Activated B cell treated with CpG ODN at 0.5 μM for 24 hours (primary cell): ENCODE results near the gene KRT33A. TPM values are rescaled to one million over a fixed set of nuclear protein-coding genes. Genes with fewer than 3 reads are reported as not detected.

Experiments
- ATAC-seq: fragments of 200-7000 bp; cut with Tn5 transposase; one replicate; pipeline ENCODE4 v1.10.0; 2021; ENCODE audit warnings: low read depth, mild to moderate bottlenecking, moderate library complexity
- CTCF ChIA-PET: fragments of 350-600 bp; sonication (Branson Sonifier 250); formaldehyde crosslinking; loops from one replicate; lab custom pipeline; 2021; ENCODE audit warnings: antibody characterized with exemption; lab: Charles Lee
- POLR2A ChIA-PET: fragments of 350-600 bp; sonication (Branson Sonifier 250); formaldehyde crosslinking; loops from one replicate; lab custom pipeline; 2021; ENCODE audit warnings: antibody characterized with exemption; lab: Charles Lee
- DNase-seq: peaks from one replicate; pipeline ENCODE4 v3.0.0; 2022
- H3K27ac Mint-ChIP-seq: one replicate; pipeline ENCODE4 v1.8.0; 2020; ENCODE audit warnings: mixed read lengths
- H3K27me3 Mint-ChIP-seq: one replicate; pipeline ENCODE4 v1.8.0; 2021; ENCODE audit warnings: mixed read lengths
- H3K36me3 Mint-ChIP-seq: one replicate; pipeline ENCODE4 v1.8.0; 2021; ENCODE audit warnings: low read depth, mixed read lengths
- H3K4me1 Mint-ChIP-seq: one replicate; pipeline ENCODE4 v1.8.0; 2021; ENCODE audit warnings: mixed read lengths
- H3K4me3 Mint-ChIP-seq: one replicate; pipeline ENCODE4 v1.8.0; 2020; ENCODE audit warnings: mild to moderate bottlenecking, mixed read lengths
- H3K9me3 Mint-ChIP-seq: one replicate; pipeline ENCODE4 v1.8.0; 2020; ENCODE audit warnings: mixed read lengths
- intact Hi-C: fragments of 100-400 bp; cut with micrococcal nuclease; formaldehyde crosslinking; loops from one replicate; pipeline ENCODE4 v1.15.1; 2024
- total RNA-seq: library from RNA; stranded (reverse); gene quantifications from 2 replicates; pipeline ENCODE4 v1.2.3, GENCODE V29; 2022
- TF ChIP-seq, protein P1 (sequence below): fragments of 200-600 bp; IDR thresholded peaks from one replicate; pipeline ENCODE4 v1.8.0; 2022; ENCODE audit warnings: antibody characterized with exemption, mild to moderate bottlenecking

KRT33A gene
- total RNA-seq, 1 donor from 2014 or later: not detected

GRCh38 chr17:41393826-41394225 is 43.2 kb upstream of the KRT33A start:
- Mint-ChIP-seq H3K27me3 (peaks cover 44% of the 10 kb centered on the region), H3K4me3 (no peak overlapping the region), H3K36me3 (no peaks in the 10 kb centered on the region), H3K4me1 (no peaks in the 10 kb centered on the region), H3K27ac (no peak overlapping the region), H3K9me3 (no peaks in the 10 kb centered on the region)
- CTCF ChIA-PET: no interaction called here
- TF ChIP-seq, protein P1, sequence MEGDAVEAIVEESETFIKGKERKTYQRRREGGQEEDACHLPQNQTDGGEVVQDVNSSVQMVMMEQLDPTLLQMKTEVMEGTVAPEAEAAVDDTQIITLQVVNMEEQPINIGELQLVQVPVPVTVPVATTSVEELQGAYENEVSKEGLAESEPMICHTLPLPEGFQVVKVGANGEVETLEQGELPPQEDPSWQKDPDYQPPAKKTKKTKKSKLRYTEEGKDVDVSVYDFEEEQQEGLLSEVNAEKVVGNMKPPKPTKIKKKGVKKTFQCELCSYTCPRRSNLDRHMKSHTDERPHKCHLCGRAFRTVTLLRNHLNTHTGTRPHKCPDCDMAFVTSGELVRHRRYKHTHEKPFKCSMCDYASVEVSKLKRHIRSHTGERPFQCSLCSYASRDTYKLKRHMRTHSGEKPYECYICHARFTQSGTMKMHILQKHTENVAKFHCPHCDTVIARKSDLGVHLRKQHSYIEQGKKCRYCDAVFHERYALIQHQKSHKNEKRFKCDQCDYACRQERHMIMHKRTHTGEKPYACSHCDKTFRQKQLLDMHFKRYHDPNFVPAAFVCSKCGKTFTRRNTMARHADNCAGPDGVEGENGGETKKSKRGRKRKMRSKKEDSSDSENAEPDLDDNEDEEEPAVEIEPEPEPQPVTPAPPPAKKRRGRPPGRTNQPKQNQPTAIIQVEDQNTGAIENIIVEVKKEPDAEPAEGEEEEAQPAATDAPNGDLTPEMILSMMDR: no peak
- POLR2A ChIA-PET: no interaction called here
- ATAC-seq (no peak), DNase-seq (no peak)
- intact Hi-C loops: no loop called here

- Mint-ChIP-seq H3K36me3 (no peaks in the 10 kb centered on the region), H3K27me3 (peaks cover 48% of the 10 kb centered on the region), H3K27ac (no peak overlapping the region), H3K4me1 (no peaks in the 10 kb centered on the region), H3K4me3 (no peak overlapping the region), H3K9me3 (no peaks in the 10 kb centered on the region)
- ChIA-PET POLR2A (no interaction called here), CTCF (no interaction called here)
- intact Hi-C loops: no loop called here
- ATAC-seq: no peak
- TF ChIP-seq, protein P1: no peak
- DNase-seq: no peak
Observed at GRCh38 chr17:41393294-41393693, 42.7 kb upstream of the KRT33A start.

GRCh38 chr17:41392278-41392677 is 41.6 kb upstream of the KRT33A start:
- TF ChIP-seq, protein P1: no peak
- H3K4me3 Mint-ChIP-seq: no peak overlapping the region
- DNase-seq (no peak), ATAC-seq (no peak)
- ChIA-PET CTCF (no interaction called here), POLR2A (no interaction called here)
- H3K27me3 Mint-ChIP-seq: peaks cover 52% of the 10 kb centered on the region
- H3K4me1 Mint-ChIP-seq: no peaks in the 10 kb centered on the region
- no peaks in the 10 kb centered on the region for H3K36me3 Mint-ChIP-seq
- H3K9me3 Mint-ChIP-seq: peaks cover 9% of the 10 kb centered on the region
- H3K27ac Mint-ChIP-seq: no peak overlapping the region
- intact Hi-C loops: no loop called here

DNA sequence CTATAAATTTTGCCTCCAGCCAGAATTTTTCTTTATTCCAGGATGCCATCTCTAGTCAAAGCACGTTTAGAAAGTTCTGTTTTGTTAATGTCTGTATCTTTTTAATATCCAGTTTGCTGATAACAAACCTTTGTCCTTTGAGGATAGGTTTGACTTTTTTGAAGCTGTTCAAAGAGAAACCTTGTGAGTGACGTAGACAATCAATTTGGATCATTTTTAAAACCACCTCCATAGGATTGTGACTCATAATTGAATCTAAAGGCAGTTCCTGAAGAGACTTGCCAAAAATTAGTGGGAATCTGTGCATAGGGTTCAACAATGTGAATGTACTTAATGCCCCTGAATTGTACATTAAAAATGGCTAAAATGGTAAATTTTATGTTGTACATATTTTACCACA is 40.9 kb upstream of the KRT33A start:
- no peak for DNase-seq
- H3K4me3 Mint-ChIP-seq: no peak overlapping the region
- peaks cover 12% of the 10 kb centered on the region for H3K9me3 Mint-ChIP-seq
- H3K27me3 Mint-ChIP-seq: peaks cover 52% of the 10 kb centered on the region
- ATAC-seq: no peak
- H3K36me3 Mint-ChIP-seq: no peaks in the 10 kb centered on the region
- no peaks in the 10 kb centered on the region for H3K4me1 Mint-ChIP-seq
- TF ChIP-seq, protein P1: no peak
- intact Hi-C loops: no loop called here
- POLR2A ChIA-PET: no interaction called here
- CTCF ChIA-PET: interaction anchor here (1.0 kb wide), 1 partner anchor 13 kb away, joined by 3 read pairs; no protein-coding TSS in a partner anchor
- H3K27ac Mint-ChIP-seq: no peak overlapping the region

DNA sequence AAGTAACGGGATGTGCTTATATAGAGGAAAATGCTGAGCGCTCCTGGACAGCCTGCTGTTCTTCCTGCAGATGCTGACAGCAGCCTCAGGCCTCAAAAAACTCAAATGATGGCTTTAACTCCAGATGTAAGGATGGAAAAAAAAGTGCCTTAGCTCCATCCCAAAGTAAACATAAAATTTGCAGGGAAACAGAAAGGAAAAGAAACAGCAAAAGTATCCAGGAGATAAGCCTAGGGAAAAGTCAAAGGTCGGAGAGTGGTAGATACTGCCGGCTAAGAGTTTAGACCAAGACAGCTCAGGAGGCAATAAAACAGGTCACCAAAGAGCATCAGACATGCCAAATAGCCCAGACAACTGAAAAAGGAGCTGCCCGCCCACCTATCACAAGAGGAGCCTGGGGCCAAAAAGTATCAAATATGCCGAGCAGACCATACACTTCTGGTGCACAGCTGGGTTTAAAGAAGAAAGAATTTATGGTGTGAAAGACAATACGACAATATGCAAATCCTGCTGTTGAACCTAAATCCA is 39.8 kb upstream of the KRT33A start:
- intact Hi-C loops: no loop called here
- POLR2A ChIA-PET: no interaction called here

More for the DNA sequence above, 39.8 kb upstream of the KRT33A start:
- Mint-ChIP-seq H3K36me3 (no peaks in the 10 kb centered on the region), H3K4me1 (no peaks in the 10 kb centered on the region), H3K27me3 (peaks cover 48% of the 10 kb centered on the region), H3K9me3 (peaks cover 16% of the 10 kb centered on the region), H3K27ac (no peak overlapping the region), H3K4me3 (no peak overlapping the region)
- ATAC-seq (no peak), DNase-seq (no peak)
- CTCF ChIA-PET: no interaction called here
- TF ChIP-seq, protein P1: no peak
